Measurements from ENCODE around the gene ZNF225.
A peak's percentile ranks its signal among the peaks of the same experiment; 100 is the strongest.
"Not testable (repeated sequence)": the region's sequence is repeated elsewhere in the genome, so short reads cannot be mapped to it uniquely, and the experiment has no call there.

The ZNF225 gene

GRCh38 chr19:44113138-44113783 is at the start of gene ZNF225:
TSS of gene ZNF225 (plus strand) at chr19:44113399. CDS start at chr19:44115828, 2,429 bp downstream.
- peak; percentile 100 for DNase-seq

DNA sequence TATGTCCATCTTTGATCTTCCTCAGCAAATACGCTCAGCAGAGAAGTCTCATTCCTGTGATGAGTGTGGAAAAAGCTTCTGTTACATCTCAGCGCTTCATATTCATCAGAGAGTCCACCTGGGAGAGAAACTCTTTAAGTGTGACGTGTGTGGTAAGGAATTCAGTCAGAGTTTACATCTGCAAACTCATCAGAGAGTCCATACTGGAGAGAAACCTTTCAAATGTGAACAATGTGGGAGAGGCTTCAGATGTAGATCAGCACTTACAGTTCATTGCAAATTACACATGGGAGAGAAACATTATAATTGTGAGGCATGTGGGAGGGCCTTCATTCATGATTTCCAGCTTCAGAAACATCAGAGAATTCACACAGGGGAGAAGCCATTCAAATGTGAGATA is 46.9 kb upstream of the ZNF225 start:
- no peak for DNase-seq

- DNase-seq = no peak
Measured at GRCh38 chr19:44069415-44069814, 43.8 kb upstream of the ZNF225 start.

DNA sequence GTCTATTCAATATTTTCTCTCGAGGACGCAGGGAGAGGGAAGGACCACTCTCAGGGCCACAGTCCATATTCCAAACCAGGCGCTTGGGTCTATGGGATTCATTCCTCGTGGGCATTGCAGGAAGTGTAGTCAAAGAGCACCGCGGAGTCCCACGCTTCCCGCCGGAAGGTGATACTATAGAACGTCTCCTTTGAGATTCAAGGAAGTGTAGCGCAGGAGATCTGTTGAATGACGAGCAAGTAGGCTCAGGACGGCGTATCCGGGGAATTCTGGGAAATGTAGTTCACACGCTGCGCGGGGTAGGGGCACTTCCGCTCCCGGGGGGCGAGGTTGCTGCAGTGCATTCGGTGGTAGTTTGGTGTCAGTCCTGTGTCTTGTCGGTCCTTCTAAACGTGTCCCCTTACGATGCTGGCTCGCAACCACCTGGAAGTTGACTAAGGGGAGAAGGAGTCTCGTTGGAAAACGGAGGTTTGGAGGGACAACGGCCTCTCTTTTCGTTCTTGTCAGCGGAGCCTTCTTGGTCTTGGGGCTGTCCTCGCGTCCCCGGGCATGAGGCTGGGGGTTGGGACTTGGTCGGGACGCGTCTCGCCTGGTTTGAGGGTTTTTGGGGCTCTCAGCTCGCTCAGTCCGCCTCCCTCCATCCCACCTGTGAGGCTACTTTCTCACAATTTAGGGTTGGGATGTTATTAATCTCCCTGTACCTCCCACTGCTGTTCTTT is 41.2 kb upstream of the ZNF225 start, which contains the start of gene ZNF284:
Gene ZNF284, plus strand, starts transcription at position 336 of the 719 bp plus-strand sequence. CDS start 4,231 bp downstream, outside the sequence.
- peak; percentile 98 for DNase-seq

GRCh38 chr19:44072543-44073401 is 40.4 kb upstream of the ZNF225 start:
- DNase-seq = no peak

- DNase-seq = no peak
Measured at GRCh38 chr19:44076325-44076724, 36.9 kb upstream of the ZNF225 start.

GRCh38 chr19:44092108-44092507 is 21.1 kb upstream of the ZNF225 start:
- no peak for DNase-seq

GRCh38 chr19:44093931-44094765 is 19.1 kb upstream of the ZNF225 start, which contains the start of gene ZNF224:
TSS of gene ZNF224 (plus strand) at chr19:44094361. CDS start at chr19:44097874, 3,513 bp downstream.
- DNase-seq = peak; percentile 98

DNA sequence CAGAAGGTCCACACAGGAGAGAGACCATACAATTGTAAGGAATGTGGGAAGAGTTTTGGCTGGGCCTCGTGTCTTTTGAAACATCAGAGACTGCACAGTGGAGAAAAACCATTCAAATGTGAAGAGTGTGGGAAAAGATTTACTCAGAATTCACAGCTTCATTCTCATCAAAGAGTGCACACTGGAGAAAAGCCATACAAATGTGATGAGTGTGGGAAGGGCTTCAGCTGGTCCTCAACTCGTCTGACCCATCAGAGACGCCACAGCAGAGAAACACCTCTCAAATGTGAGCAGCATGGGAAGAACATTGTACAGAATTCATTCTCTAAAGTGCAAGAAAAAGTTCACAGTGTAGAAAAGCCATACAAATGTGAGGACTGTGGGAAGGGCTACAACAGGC is 5.4 kb upstream of the ZNF225 start:
- no peak for DNase-seq

GRCh38 chr19:44109458-44109857 is 3.7 kb upstream of the ZNF225 start:
- no peak for DNase-seq

GRCh38 chr19:44111910-44112463 is 1.2 kb upstream of the ZNF225 start:
- peak; percentile 78 for DNase-seq

- no peak for DNase-seq
Measured at GRCh38 chr19:44112802-44113137, 429 bp upstream of the ZNF225 start.

DNA sequence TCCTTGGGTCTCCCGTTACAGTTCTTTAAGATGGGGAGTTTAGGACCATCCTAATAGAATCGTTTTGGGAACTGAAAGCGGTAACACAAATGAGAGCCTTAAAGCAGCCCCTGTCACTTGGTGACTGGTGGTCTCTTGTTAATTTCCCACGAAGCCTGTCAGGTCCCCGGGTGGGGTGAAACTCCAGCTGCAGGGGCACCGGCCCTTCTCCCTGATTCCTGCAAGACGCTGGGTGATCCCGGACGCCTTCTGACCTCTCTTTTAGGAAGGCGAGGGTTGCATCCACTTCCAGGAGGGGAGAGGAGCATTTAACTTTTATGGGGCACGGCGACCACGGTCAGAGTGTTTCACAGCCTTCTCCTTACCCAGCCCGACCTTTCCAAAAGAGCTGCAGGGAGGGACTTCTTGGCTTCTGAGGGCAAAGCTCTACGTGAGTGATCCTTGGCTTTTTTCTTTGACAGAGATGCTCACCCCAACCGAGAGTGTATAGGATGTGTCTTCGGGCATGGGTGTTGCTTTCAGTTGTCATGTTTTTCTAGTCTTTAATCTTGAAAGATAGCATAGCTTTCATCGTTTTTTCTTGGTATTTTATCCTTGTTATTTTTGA is 688 bp downstream of the ZNF225 start:
- DNase-seq = no peak

GRCh38 chr19:44121162-44121561 is 8.0 kb downstream of the ZNF225 start:
- not testable (repeated sequence) for DNase-seq

- DNase-seq = no peak
Measured at GRCh38 chr19:44131955-44132354, 18.8 kb downstream of the ZNF225 start.

GRCh38 chr19:44141191-44142058 is 28.2 kb downstream of the ZNF225 start, which contains the start of gene ZNF234:
TSS of gene ZNF234 (plus strand) at chr19:44141554. CDS start at chr19:44144633, 3,079 bp downstream.
- peak; percentile 96 for DNase-seq

- DNase-seq = no peak
Measured at GRCh38 chr19:44142059-44142433, 28.8 kb downstream of the ZNF225 start.

- no peak for DNase-seq
Measured at GRCh38 chr19:44149776-44150175, 36.6 kb downstream of the ZNF225 start.

DNA sequence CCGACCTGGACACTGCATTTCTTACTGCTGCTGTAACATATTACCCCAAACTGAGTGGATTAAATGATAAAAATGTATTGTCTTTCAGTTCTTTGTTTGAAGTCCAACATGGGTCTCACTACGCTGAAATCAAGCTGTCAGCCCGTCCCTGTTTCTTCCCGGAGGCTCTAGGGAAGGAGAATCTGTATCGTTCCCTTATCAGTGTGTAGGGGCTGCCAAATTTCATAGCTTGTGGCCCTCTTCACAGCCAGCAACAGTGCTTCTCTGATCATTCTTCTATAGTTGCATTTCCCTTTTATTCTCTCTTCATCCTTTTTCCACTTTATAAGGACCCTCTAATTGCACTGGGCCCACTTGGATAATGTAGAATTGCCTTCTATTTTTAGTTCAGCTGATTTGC is 38.3 kb downstream of the ZNF225 start:
- DNase-seq = no peak

GRCh38 chr19:44156475-44156874 is 43.3 kb downstream of the ZNF225 start:
- no peak for DNase-seq

GRCh38 chr19:44163789-44164188 is 50.6 kb downstream of the ZNF225 start:
- no peak for DNase-seq

Measured in eye (tissue), 1 donor.